KMS-11 (cell line): ENCODE results near the gene LGALSL.

Experiments
- H2AFZ ChIP-seq: fragments of 200-600 bp; sonication (generic); 2 replicates; pipeline ENCODE4 v1.6.1; 2016; ENCODE audit warnings: antibody characterized with exemption, mixed run types, low read depth
- H3K27ac ChIP-seq: fragments of 200-600 bp; sonication (generic); 2 replicates; pipeline ENCODE4 v1.6.1; 2016; ENCODE audit warnings: mild to moderate bottlenecking, mixed run types
- H3K27me3 ChIP-seq: fragments of 200-600 bp; sonication (generic); 2 replicates; pipeline ENCODE4 v1.6.1; 2017; ENCODE audit warnings: mild to moderate bottlenecking, low read depth, mixed run types, moderate library complexity; ENCODE audit not compliant: insufficient read depth
- H3K36me3 ChIP-seq: fragments of 200-600 bp; sonication (generic); 2 replicates; pipeline ENCODE4 v1.6.1; 2017; ENCODE audit warnings: mild to moderate bottlenecking, mixed run types; ENCODE audit not compliant: insufficient read depth
- H3K4me1 ChIP-seq: fragments of 200-600 bp; sonication (generic); 2 replicates; pipeline ENCODE4 v1.6.1; 2016; ENCODE audit warnings: mild to moderate bottlenecking, low read depth, mixed run types; ENCODE audit not compliant: poor library complexity, severe bottlenecking
- H3K4me2 ChIP-seq: fragments of 200-600 bp; sonication (generic); 2 replicates; pipeline ENCODE4 v1.7.0; 2016; ENCODE audit warnings: mild to moderate bottlenecking, mixed run types
- H3K4me3 ChIP-seq: fragments of 200-600 bp; sonication (generic); IDR thresholded peaks from 2 replicates; pipeline ENCODE4 v1.6.1; 2017; ENCODE audit warnings: low read depth, low read length, mixed read lengths; ENCODE audit not compliant: insufficient read depth
- H3K79me2 ChIP-seq: fragments of 200-600 bp; sonication (generic); 2 replicates; pipeline ENCODE4 v1.6.1; 2016; ENCODE audit warnings: low read depth, mixed run types; ENCODE audit not compliant: insufficient read depth
- H3K9ac ChIP-seq: fragments of 200-600 bp; sonication (generic); 2 replicates; pipeline ENCODE4 v1.6.1; 2016; ENCODE audit warnings: mild to moderate bottlenecking, mixed run types
- H4K20me1 ChIP-seq: fragments of 200-600 bp; sonication (generic); 2 replicates; pipeline ENCODE4 v1.6.1; 2016; ENCODE audit warnings: mild to moderate bottlenecking, mixed run types; ENCODE audit not compliant: insufficient read depth
- TF ChIP-seq, protein P1 (sequence below): fragments of 200-600 bp; sonication (generic); conservative IDR thresholded peaks from 2 replicates; pipeline ENCODE4 v1.6.1; 2017; ENCODE audit warnings: low read depth, mild to moderate bottlenecking, antibody characterized with exemption, low read length, moderate library complexity, mixed read lengths

Gene LGALSL

DNA sequence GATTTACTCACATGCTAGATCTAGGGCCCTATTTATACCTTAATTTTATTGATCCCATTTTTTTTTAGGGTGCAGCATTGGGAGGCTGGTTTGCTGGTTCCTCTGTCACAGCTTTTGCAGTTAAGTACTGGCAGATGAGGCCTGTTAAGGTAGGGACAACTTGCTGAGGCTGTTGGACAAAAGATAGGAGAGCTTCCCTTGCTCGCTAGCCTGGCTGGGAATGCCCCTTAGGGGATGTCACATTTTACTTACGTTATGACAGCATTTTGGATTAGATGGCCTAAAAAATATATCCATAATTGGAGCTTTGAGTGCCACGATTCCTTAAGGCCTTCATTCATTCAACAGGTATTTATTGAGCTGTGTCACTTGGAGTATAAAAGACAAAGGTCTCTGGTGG is 8.2 kb downstream of the LGALSL start:
- TF ChIP-seq, protein P1, sequence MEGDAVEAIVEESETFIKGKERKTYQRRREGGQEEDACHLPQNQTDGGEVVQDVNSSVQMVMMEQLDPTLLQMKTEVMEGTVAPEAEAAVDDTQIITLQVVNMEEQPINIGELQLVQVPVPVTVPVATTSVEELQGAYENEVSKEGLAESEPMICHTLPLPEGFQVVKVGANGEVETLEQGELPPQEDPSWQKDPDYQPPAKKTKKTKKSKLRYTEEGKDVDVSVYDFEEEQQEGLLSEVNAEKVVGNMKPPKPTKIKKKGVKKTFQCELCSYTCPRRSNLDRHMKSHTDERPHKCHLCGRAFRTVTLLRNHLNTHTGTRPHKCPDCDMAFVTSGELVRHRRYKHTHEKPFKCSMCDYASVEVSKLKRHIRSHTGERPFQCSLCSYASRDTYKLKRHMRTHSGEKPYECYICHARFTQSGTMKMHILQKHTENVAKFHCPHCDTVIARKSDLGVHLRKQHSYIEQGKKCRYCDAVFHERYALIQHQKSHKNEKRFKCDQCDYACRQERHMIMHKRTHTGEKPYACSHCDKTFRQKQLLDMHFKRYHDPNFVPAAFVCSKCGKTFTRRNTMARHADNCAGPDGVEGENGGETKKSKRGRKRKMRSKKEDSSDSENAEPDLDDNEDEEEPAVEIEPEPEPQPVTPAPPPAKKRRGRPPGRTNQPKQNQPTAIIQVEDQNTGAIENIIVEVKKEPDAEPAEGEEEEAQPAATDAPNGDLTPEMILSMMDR: no peak
- Histone ChIP-seq H3K4me3 (no peak overlapping the region), H4K20me1 (no peaks in the 10 kb centered on the region), H2AFZ (no peak overlapping the region), H3K9ac (no peak overlapping the region), H3K27me3 (no peaks in the 10 kb centered on the region), H3K36me3 (no peaks in the 10 kb centered on the region), H3K4me1 (no peaks in the 10 kb centered on the region), H3K4me2 (no peak overlapping the region), H3K79me2 (no peaks in the 10 kb centered on the region), H3K27ac (no peak overlapping the region)

DNA sequence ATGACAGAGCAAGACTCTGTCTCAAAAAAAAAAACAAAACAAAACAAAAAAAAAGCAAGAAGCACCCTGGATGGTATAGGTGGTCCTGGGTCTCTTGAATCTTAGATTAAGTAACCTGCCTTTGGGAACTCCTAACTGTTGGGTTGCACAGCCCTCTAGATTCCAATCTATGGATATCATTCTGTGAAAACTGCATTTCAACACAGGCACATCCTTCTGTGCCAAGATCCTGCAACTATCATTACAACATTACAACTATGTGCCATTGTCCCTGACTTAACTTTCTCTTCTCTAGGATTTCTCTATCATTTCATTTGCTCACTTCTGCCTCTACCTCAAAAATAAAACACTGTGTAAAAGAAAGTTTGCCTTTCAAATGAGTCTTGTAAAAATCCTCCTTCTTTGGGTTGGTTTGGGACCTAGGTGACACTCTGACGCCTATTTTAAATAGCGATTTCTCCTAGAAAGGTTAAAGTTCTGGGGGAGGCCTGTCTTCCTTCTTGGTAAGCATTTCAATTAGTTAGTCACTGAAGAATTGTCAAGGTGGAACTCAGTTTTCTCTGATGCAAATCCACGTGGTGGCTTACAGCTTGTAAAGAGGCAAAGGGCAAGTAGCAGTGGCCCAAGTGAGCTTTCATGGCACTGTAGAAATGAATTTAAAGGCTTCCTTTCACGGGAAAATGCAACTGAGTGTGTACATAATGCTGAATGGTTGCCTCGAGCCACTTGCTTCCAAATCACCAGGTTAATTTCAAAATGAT is 9.2 kb downstream of the LGALSL start:
- H2AFZ ChIP-seq: no peak overlapping the region
- no peak overlapping the region for H3K4me2 ChIP-seq
- no peaks in the 10 kb centered on the region for H3K27me3 ChIP-seq
- no peak overlapping the region for H3K4me3 ChIP-seq
- no peaks in the 10 kb centered on the region for H3K4me1 ChIP-seq
- TF ChIP-seq, protein P1: no peak
- no peaks in the 10 kb centered on the region for H3K36me3 ChIP-seq
- H3K27ac ChIP-seq: no peak overlapping the region
- H3K79me2 ChIP-seq: no peaks in the 10 kb centered on the region
- no peaks in the 10 kb centered on the region for H4K20me1 ChIP-seq
- H3K9ac ChIP-seq: no peak overlapping the region

DNA sequence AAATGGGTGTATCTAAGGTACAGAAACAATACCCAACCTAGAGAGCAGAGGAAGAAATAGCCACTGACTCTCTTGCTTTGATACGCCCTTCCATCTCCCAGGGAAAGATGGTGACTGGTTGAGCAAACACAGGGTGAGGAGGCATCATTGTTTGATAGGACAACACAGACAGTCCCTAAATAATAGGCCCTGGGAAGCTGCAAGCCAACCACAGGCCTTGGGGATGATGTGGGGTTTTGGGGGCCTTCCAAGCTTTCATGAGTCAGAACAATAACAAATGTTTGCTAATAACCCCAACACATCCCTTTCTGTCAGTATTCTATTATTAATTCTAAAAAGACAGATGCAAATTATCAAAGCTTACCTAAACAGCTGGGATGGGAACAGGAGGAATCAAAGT is 9.8 kb downstream of the LGALSL start:
- H3K36me3 ChIP-seq: no peaks in the 10 kb centered on the region
- H3K79me2 ChIP-seq: no peaks in the 10 kb centered on the region

DNA sequence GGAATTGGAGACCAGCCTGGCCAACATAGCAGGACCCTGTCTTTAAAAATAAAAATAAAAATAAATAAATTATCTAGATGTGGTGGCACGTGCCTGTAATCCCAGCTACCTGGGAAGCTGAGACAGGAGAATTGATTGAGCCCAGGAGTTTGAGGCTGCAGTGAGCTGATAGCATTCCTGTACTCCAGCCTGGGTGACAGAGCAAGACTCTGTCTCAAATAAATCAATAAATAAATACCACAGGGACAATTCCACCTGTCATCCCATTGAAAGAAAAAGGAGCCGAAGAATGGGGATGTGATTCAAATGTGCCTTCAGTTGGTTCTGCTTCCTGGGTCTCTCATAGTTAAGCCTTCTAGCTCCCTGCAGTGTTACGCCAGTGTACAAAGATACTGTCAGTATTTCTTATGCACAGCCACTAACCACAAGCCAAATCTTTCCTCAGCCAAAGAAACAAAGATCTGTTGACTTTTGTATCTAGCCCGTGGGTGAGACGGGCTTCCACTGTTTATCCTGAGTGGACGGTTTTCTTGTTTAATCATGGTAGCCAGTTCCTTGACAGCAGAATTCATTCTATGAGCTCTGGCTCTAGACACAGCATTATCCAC is 12.6 kb downstream of the LGALSL start:
- H3K4me1 ChIP-seq: no peaks in the 10 kb centered on the region
- H3K79me2 ChIP-seq: no peaks in the 10 kb centered on the region
- no peak overlapping the region for H3K4me2 ChIP-seq
- no peak overlapping the region for H3K27ac ChIP-seq
- TF ChIP-seq, protein P1: no peak
- no peak overlapping the region for H2AFZ ChIP-seq
- H3K36me3 ChIP-seq: no peaks in the 10 kb centered on the region
- H4K20me1 ChIP-seq: no peaks in the 10 kb centered on the region
- H3K9ac ChIP-seq: no peak overlapping the region
- H3K4me3 ChIP-seq: no peak overlapping the region
- H3K27me3 ChIP-seq: no peaks in the 10 kb centered on the region; the same call in 1 of the 2 replicates

More for the DNA sequence above, 9.8 kb downstream of the LGALSL start:
- no peak overlapping the region for H3K4me2 ChIP-seq
- H4K20me1 ChIP-seq: no peaks in the 10 kb centered on the region
- H3K9ac ChIP-seq: no peak overlapping the region
- no peak overlapping the region for H3K4me3 ChIP-seq
- H3K27me3 ChIP-seq: no peaks in the 10 kb centered on the region
- no peak overlapping the region for H2AFZ ChIP-seq
- H3K4me1 ChIP-seq: no peaks in the 10 kb centered on the region
- TF ChIP-seq, protein P1: no peak
- H3K27ac ChIP-seq: no peak overlapping the region
